Gastroesophageal sphincter (tissue), 3 donors: ENCODE results near the gene EPB41L3.

Experiments used
- POLR2AphosphoS5 ChIP-seq: sonication (generic); formaldehyde crosslinking; IDR thresholded peaks from one replicate; pipeline ENCODE4 v1.6.1; 2017; ENCODE audit warnings: antibody characterized with exemption
- TF ChIP-seq, protein P1 (sequence below), 4 experiments: fragments of 200-600 bp in 2 of 4; fragments of 450-650 bp in 2 of 4; sonication (generic) in 1 of 4; IDR thresholded peaks; one replicate each; pipeline ENCODE4 v1.5.1; 2017 to 2019; ENCODE audit warnings: antibody characterized with exemption in 4 of 4, mild to moderate bottlenecking in 2 of 4, moderate library complexity in 2 of 4

DNA sequence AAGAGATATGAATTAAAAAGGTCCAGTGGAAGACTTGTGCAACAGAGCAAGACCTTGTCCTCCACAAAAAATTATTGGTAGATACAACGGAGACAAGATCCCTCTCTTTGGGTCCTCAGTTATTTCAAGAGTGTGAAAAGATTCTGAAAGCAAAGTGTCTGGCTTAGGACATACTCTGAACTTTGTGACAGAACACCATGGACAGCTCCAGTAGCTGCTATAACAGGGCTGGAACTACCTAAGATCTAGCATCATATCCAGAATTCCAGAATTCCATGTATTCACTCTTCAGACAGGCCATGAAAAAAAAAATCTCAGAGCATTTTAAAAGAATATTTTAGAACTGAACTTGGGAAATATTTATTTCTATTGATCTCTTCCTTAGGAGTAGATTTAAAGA is 173.5 kb downstream of the EPB41L3 start:
- TF ChIP-seq, protein P1, sequence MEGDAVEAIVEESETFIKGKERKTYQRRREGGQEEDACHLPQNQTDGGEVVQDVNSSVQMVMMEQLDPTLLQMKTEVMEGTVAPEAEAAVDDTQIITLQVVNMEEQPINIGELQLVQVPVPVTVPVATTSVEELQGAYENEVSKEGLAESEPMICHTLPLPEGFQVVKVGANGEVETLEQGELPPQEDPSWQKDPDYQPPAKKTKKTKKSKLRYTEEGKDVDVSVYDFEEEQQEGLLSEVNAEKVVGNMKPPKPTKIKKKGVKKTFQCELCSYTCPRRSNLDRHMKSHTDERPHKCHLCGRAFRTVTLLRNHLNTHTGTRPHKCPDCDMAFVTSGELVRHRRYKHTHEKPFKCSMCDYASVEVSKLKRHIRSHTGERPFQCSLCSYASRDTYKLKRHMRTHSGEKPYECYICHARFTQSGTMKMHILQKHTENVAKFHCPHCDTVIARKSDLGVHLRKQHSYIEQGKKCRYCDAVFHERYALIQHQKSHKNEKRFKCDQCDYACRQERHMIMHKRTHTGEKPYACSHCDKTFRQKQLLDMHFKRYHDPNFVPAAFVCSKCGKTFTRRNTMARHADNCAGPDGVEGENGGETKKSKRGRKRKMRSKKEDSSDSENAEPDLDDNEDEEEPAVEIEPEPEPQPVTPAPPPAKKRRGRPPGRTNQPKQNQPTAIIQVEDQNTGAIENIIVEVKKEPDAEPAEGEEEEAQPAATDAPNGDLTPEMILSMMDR (IDR thresholded peaks at IDR 0.05): no peak
- no peak for TF ChIP-seq POLR2AphosphoS5
